Panc1 (cell line): ENCODE measurements around the gene TBKBP1. TPM values are rescaled to one million over a fixed set of nuclear protein-coding genes. Genes with fewer than 3 reads are reported as not detected.

Experiments
- ATAC-seq: fragments of 200-7000 bp; cut with Tn5 transposase; 2 replicates; pipeline ENCODE4 v1.9.1; 2020; ENCODE audit warnings: mild to moderate bottlenecking, moderate library complexity
- BruUV-seq: library from RNA; stranded (reverse); fragments of 400-500 nt; replicated peaks from 2 replicates; lab custom pipeline; 2021; lab: Mats Ljungman, UMichigan
- CTCF ChIA-PET: fragments of 300-600 bp; sonication (Branson Sonifier 250); formaldehyde crosslinking; loops from one replicate; lab custom pipeline; 2022; ENCODE audit warnings: antibody characterized with exemption; lab: Charles Lee
- POLR2A ChIA-PET: fragments of 300-600 bp; sonication (Branson Sonifier 250); formaldehyde crosslinking; loops from one replicate; lab custom pipeline; 2022; ENCODE audit warnings: antibody characterized with exemption; lab: Charles Lee
- DNase-seq: peaks from one replicate; pipeline ENCODE4 v3.0.0-alpha.2; 2010; ENCODE audit warnings: low read depth, low spot score
- H3K27ac ChIP-seq: 2 replicates; pipeline ENCODE4 v1.5.1; 2011; ENCODE audit warnings: mild to moderate bottlenecking, low read length, inconsistent platforms
- H3K27me3 ChIP-seq: fragments of 200-500 bp; sonication (Bioruptor generic); 2 replicates; pipeline ENCODE4 v1.6.0; 2014; ENCODE audit warnings: low read length, inconsistent platforms; ENCODE audit not compliant: control insufficient read depth, insufficient read depth
- H3K36me3 ChIP-seq: fragments of 200-500 bp; sonication (Bioruptor generic); 2 replicates; pipeline ENCODE4 v1.5.1; 2014; ENCODE audit warnings: inconsistent platforms, mild to moderate bottlenecking, low read length, moderate library complexity; ENCODE audit not compliant: control insufficient read depth, insufficient read depth
- H3K4me1 ChIP-seq: 2 replicates; pipeline ENCODE4 v1.5.1; 2011; ENCODE audit warnings: inconsistent platforms, mild to moderate bottlenecking, low read length, moderate library complexity; ENCODE audit not compliant: control insufficient read depth, insufficient read depth
- H3K4me3 ChIP-seq, 2 experiments: 2 replicates each; pipeline ENCODE4 v1.5.1; 2011 to 2012; ENCODE audit warnings: low read depth in 2 of 2, low read length in 2 of 2, mild to moderate bottlenecking in 2 of 2, inconsistent platforms in 1 of 2, moderate library complexity in 1 of 2
- H3K9me3 ChIP-seq: fragments of 200-500 bp; sonication (Bioruptor generic); 2 replicates; pipeline ENCODE4 v1.5.1; 2014; ENCODE audit warnings: low read depth, mild to moderate bottlenecking, inconsistent platforms, low read length, moderate library complexity; ENCODE audit not compliant: control insufficient read depth, insufficient read depth
- CTCF ChIP-seq: fragments of 450-650 bp; IDR thresholded peaks from 2 replicates; pipeline ENCODE4 v1.5.1; 2017; ENCODE audit warnings: mild to moderate bottlenecking
- POLR2AphosphoS5 ChIP-seq: IDR thresholded peaks from 2 replicates; pipeline ENCODE4 v1.6.1; 2012; ENCODE audit warnings: mild to moderate bottlenecking, low read depth, low read length, moderate library complexity
- REST ChIP-seq, 2 experiments: IDR thresholded peaks; 2 replicates each; pipeline ENCODE4 v1.6.1; 2011 to 2012; ENCODE audit warnings: low read depth in 2 of 2, control low read depth in 1 of 2, low read length in 1 of 2, mild to moderate bottlenecking in 1 of 2, moderate library complexity in 1 of 2; ENCODE audit not compliant: insufficient read depth in 1 of 2
- SIN3A ChIP-seq: IDR thresholded peaks from 2 replicates; pipeline ENCODE4 v1.6.1; 2012; ENCODE audit warnings: low read depth, mild to moderate bottlenecking, low read length, moderate library complexity, borderline replicate concordance; ENCODE audit not compliant: insufficient read depth
- TCF7L2 ChIP-seq: IDR thresholded peaks from 2 replicates; pipeline ENCODE4 v1.6.1; 2011; ENCODE audit warnings: mild to moderate bottlenecking, low read depth, low read length, inconsistent platforms
- in situ Hi-C: cut with HindIII; loops from 2 replicates; pipeline ENCODE4 v1.10.0; 2016; ENCODE audit warnings: low sequenced_read_pairs, low pct_unique_long_range_greater_than_20kb
- intact Hi-C: fragments of 100-400 bp; cut with micrococcal nuclease; formaldehyde crosslinking; loops from one replicate; pipeline ENCODE4 v1.10.0; 2022; ENCODE audit not compliant: unreplicated experiment
- total RNA-seq: library from RNA; stranded (reverse); gene quantifications from one replicate; pipeline ENCODE4 v1.2.1, GENCODE V29; 2021; ENCODE audit not compliant: unreplicated experiment

The TBKBP1 gene
- total RNA-seq, 1 experiment from 2014 or later: 12.0 TPM

- DNase-seq: no peak
- Histone ChIP-seq H3K9me3 (no peaks in the 10 kb centered on the region), H3K4me3 (no peak overlapping the region), H3K4me1 (peaks cover 3% of the 10 kb centered on the region; the same call in 1 of the 2 replicates), H3K27ac (no peak overlapping the region), H3K36me3 (no peaks in the 10 kb centered on the region), H3K27me3 (no peaks in the 10 kb centered on the region)
- ATAC-seq: peak; percentile 53
- ChIA-PET CTCF (no interaction called here), POLR2A (no interaction called here)
- in situ Hi-C loops: no loop called here
- intact Hi-C loops: no loop called here
- no peak for TF ChIP-seq CTCF
- no TSS peak for BruUV-seq
Measured at GRCh38 chr17:47719411-47720152, 25.6 kb downstream of the TBKBP1 start.

GRCh38 chr17:47720196-47720595, 26.2 kb downstream of the TBKBP1 start:
- H3K27ac ChIP-seq: no peak overlapping the region
- peaks cover 3% of the 10 kb centered on the region; the same call in 1 of the 2 replicates for H3K4me1 ChIP-seq
- CTCF ChIA-PET: no interaction called here
- no peak for ATAC-seq
- POLR2A ChIA-PET: no interaction called here
- intact Hi-C loops (no loop called here), in situ Hi-C loops (no loop called here)
- no TSS peak for BruUV-seq
- H3K27me3 ChIP-seq: no peaks in the 10 kb centered on the region
- no peak for DNase-seq
- no peaks in the 10 kb centered on the region for H3K36me3 ChIP-seq
- no peaks in the 10 kb centered on the region for H3K9me3 ChIP-seq
- TF ChIP-seq SIN3A: no peak
- H3K4me3 ChIP-seq: no peak overlapping the region

GRCh38 chr17:47720754-47721533, 27.0 kb downstream of the TBKBP1 start:
- TF ChIP-seq TCF7L2 (no peak), CTCF (no peak), REST (IDR thresholded peaks at IDR 0.05; ENCODE audit: insufficient read depth in 1 of 2, low read depth in 2 of 2, low read length in 1 of 2) (no peak), POLR2AphosphoS5 (no peak), SIN3A (no peak)
- in situ Hi-C loops: no loop called here
- Histone ChIP-seq H3K9me3 (no peaks in the 10 kb centered on the region), H3K4me1 (peaks cover 3% of the 10 kb centered on the region; the same call in 1 of the 2 replicates), H3K36me3 (no peaks in the 10 kb centered on the region), H3K27ac (no peak overlapping the region), H3K27me3 (no peaks in the 10 kb centered on the region), H3K4me3 (no peak overlapping the region)
- intact Hi-C loops: no loop called here
- ChIA-PET CTCF (no interaction called here), POLR2A (no interaction called here)
- no TSS peak for BruUV-seq
- DNase-seq: no peak
- peak; percentile 37; the same call in 1 of the 2 replicates for ATAC-seq
